K562 (cell line): Measurements from ENCODE around the gene TRIM26. TPM values are rescaled to one million over a fixed set of nuclear protein-coding genes. Genes with fewer than 3 reads are reported as not detected.

Experiments
- ATAC-seq: fragments of 200-7000 bp; cut with Tn5 transposase; 3 replicates; pipeline ENCODE4 v1.9.1; 2020; ENCODE audit warnings: moderate library complexity
- BruUV-seq: library from RNA; stranded (reverse); fragments of 400-500 nt; replicated peaks from 2 replicates; lab custom pipeline; 2021; lab: Mats Ljungman, UMichigan
- CTCF ChIA-PET: fragments of 300-600 bp; formaldehyde crosslinking; extraction: SDS; loops from one replicate; lab custom pipeline; 2021; ENCODE audit warnings: low intra/inter-chr PET ratio; lab: Yijun Ruan, JAX
- POLR2A ChIA-PET: fragments of 300-600, 350-650 bp; sonication (Branson Sonifier 250); formaldehyde crosslinking; extraction: SDS; loops from one replicate; lab custom pipeline; 2021; ENCODE audit warnings: antibody characterized with exemption, inconsistent platforms; lab: Yijun Ruan, JAX
- DNase-seq, 4 experiments: peaks; one replicate each; pipeline versions ENCODE4 v3.0.0 to v3.0.0-alpha.2; 2011 to 2018; ENCODE audit warnings: low spot score in 3 of 4, mixed read lengths in 3 of 4; ENCODE audit errors: extremely low read depth in 1 of 4
- FAIRE-seq: peaks from 2 replicates; lab custom pipeline; 2011; peaks lifted over from hg19 to GRCh38; lab: Jason Lieb, UNC
- H2AFZ ChIP-seq: 2 replicates; pipeline ENCODE4 v1.6.0; 2011; ENCODE audit warnings: low read depth, low read length, control low read depth, inconsistent platforms
- H3K27ac ChIP-seq: fragments of 200-600 bp; 3 replicates; pipeline ENCODE4 v1.8.0; 2011; ENCODE audit warnings: low read depth, mild to moderate bottlenecking, control low read depth, inconsistent platforms, low read length, moderate library complexity, mixed read lengths; ENCODE audit errors: extremely low read depth
- H3K27me3 ChIP-seq, 2 experiments: fragments of 300-600 bp in 1 of 2; 2 replicates in 1 of 2; 3 replicates in 1 of 2; pipeline versions ENCODE4 v1.6.0 to v1.8.0; 2011; ENCODE audit warnings: inconsistent platforms in 2 of 2, low read length in 2 of 2, mild to moderate bottlenecking in 1 of 2, mixed read lengths in 1 of 2, moderate library complexity in 1 of 2; ENCODE audit not compliant: control insufficient read depth in 2 of 2, insufficient read depth in 2 of 2
- H3K36me3 ChIP-seq: fragments of 300-600 bp; 3 replicates; pipeline ENCODE4 v1.8.0; 2011; ENCODE audit warnings: mild to moderate bottlenecking, low read length, inconsistent platforms; ENCODE audit not compliant: control insufficient read depth, insufficient read depth
- H3K4me1 ChIP-seq, 2 experiments: fragments of 200-600 bp in 1 of 2; replicated peaks in 1 of 2; 2 replicates in 1 of 2; 3 replicates in 1 of 2; pipeline versions ENCODE4 v1.5.1 to v1.8.0; 2011; ENCODE audit warnings: inconsistent platforms in 2 of 2, low read length in 2 of 2, mild to moderate bottlenecking in 1 of 2, mixed read lengths in 1 of 2, moderate library complexity in 1 of 2; ENCODE audit not compliant: control insufficient read depth in 2 of 2, insufficient read depth in 2 of 2
- H3K4me2 ChIP-seq: 2 replicates; pipeline ENCODE4 v1.6.1; 2011; ENCODE audit warnings: low read length, control low read depth, inconsistent platforms, mixed read lengths; ENCODE audit not compliant: insufficient read depth
- H3K4me3 ChIP-seq: fragments of 200-600 bp; sonication (generic), shearing (Covaris generic); 2 replicates; pipeline ENCODE4 v1.5.1; 2016; ENCODE audit warnings: control low read depth, inconsistent platforms
- H3K79me2 ChIP-seq: fragments of 200-600 bp; 3 replicates; pipeline ENCODE4 v1.8.0; 2011; ENCODE audit warnings: low read length, inconsistent platforms; ENCODE audit not compliant: control insufficient read depth, insufficient read depth
- H3K9ac ChIP-seq, 2 experiments: 2 replicates each; pipeline versions ENCODE4 v1.6.0 to v1.6.1; 2011; ENCODE audit warnings: low read depth in 2 of 2, low read length in 2 of 2, control low read depth in 1 of 2, inconsistent platforms in 1 of 2, mild to moderate bottlenecking in 1 of 2, mixed read lengths in 1 of 2; ENCODE audit not compliant: insufficient read depth in 1 of 2
- H3K9me1 ChIP-seq: one replicate; pipeline ENCODE4 v1.6.0; 2011; ENCODE audit warnings: inconsistent platforms, mild to moderate bottlenecking, low read length, moderate library complexity; ENCODE audit not compliant: control insufficient read depth, insufficient read depth
- H3K9me3 ChIP-seq: replicated peaks from 2 replicates; pipeline ENCODE4 v1.5.1; 2011; ENCODE audit warnings: low read depth, low read length, inconsistent platforms; ENCODE audit not compliant: control insufficient read depth, insufficient read depth
- H4K20me1 ChIP-seq: replicated peaks from 2 replicates; pipeline ENCODE4 v1.6.1; 2011; ENCODE audit warnings: low read length, inconsistent platforms, mixed read lengths; ENCODE audit not compliant: control insufficient read depth, insufficient read depth
- CEBPZ ChIP-seq: fragments of 150-350 bp; IDR thresholded peaks from 2 replicates; pipeline ENCODE4 v1.6.1; 2014; ENCODE audit warnings: low read depth, mild to moderate bottlenecking, low read length, borderline replicate concordance
- MEIS2 ChIP-seq: fragments of 450-650 bp; IDR thresholded peaks from 2 replicates; pipeline ENCODE4 v1.6.1; 2014; ENCODE audit warnings: mild to moderate bottlenecking; ENCODE audit not compliant: partially characterized antibody
- TOE1 ChIP-seq, 2 experiments: fragments of 450-650 bp in 1 of 2; sonication (generic) in 1 of 2; formaldehyde crosslinking in 1 of 2; IDR thresholded peaks; 2 replicates each; pipeline versions ENCODE4 v1.7.1 to v1.8.0; 2016 to 2022; ENCODE audit warnings: borderline replicate concordance in 2 of 2, mild to moderate bottlenecking in 2 of 2, antibody characterized with exemption in 1 of 2, inconsistent platforms in 1 of 2, low read depth in 1 of 2, missing genetic modification reagents in 1 of 2, moderate library complexity in 1 of 2
- YY1 ChIP-seq, 3 experiments: IDR thresholded peaks; 2 replicates each; pipeline ENCODE4 v1.6.1; 2011; ENCODE audit warnings: low read length in 2 of 3, mild to moderate bottlenecking in 2 of 3, moderate library complexity in 2 of 3, borderline replicate concordance in 1 of 3, control low read depth in 1 of 3, low read depth in 1 of 3; ENCODE audit not compliant: insufficient read depth in 3 of 3, insufficient replicate concordance in 2 of 3, control insufficient read depth in 1 of 3, insufficient read length in 1 of 3; ENCODE audit errors: extremely low read depth in 1 of 3
- WGBS: fragments of 100-300 bp; shearing (Covaris generic); methylation state at CpG from one replicate; pipeline ENCODE4 v1.1.6; 2016; ENCODE audit warnings: low coverage, mixed read lengths; ENCODE audit not compliant: insufficient coverage; ENCODE audit errors: missing lambda C conversion rate; 5-methylcytosine and 5-hydroxymethylcytosine counted together
- in situ Hi-C: fragments of 300-500 bp; cut with MboI; formaldehyde crosslinking; loops from 4 replicates; pipeline ENCODE4 v1.15.0; 2018; ENCODE audit warnings: inconsistent platforms, mixed read lengths
- intact Hi-C: fragments of 100-400 bp; cut with micrococcal nuclease; formaldehyde crosslinking; loops from 2 replicates; pipeline ENCODE4 v1.14.2; 2022
- polyA plus RNA-seq, 8 experiments: library from polyadenylated mRNA; depleted of rRNA in 4 of 8; stranded (reverse) in 5 of 8; unstranded in 3 of 8; fragments of >200 nt; fragmentation: Nextera tagmentation in 2 of 8; fragmentation: Illumina TruSeq in 1 of 8; extraction: Ambion mirVana in 2 of 8; extraction: Trizol in 1 of 8; gene quantifications; 2 replicates each; pipeline versions ENCODE4 v1.2.1 to v1.2.3, GENCODE V29; 2011 to 2014; ENCODE audit warnings: inconsistent platforms in 1 of 8, missing spikeins in 1 of 8
- total RNA-seq, 7 experiments: library from RNA; depleted of rRNA in 6 of 7; stranded (reverse); fragments of >200 nt in 6 of 7; fragmentation: Illumina TruSeq in 2 of 7; extraction: Trizol in 2 of 7; gene quantifications; 2 replicates each; pipeline versions ENCODE4 v1.2.1 to v1.2.3, GENCODE V29; 2011 to 2021; ENCODE audit warnings: low replicate concordance in 1 of 7

Gene TRIM26
- total and polyA plus RNA-seq, 9 of the 15 experiments (the other 6 are each of a cell fraction or from before 2014, with no cell fraction given), result 0.80 to 5.0 (median 2.8) TPM

DNA sequence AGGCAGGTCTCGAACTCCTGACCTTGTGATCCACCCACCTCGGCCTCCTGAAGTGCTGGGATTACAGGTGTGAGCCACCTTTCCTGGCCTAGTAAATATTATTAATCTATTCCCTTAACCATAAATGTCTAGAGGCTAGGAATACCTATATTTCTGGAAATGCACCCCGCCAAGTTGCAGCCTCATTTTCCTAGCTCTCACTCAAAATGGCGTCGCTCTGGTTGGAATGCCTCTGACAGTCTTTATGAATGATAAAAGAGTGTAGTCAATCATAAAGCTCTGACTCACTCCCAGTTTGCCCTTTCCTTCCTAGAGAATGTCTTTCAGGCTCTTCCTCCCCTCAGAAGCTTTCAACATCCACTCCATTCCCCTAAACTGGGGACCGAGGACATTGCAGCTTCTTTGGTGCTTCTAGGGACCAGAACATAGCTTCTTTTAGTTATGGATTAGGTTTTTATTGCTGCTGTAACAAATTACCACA lies 14.1 kb upstream of the TRIM26 start:
- no peaks in the 10 kb centered on the region for H3K9me3 ChIP-seq
- TF ChIP-seq YY1 (IDR thresholded peaks at IDR 0.05; ENCODE audit: borderline replicate concordance in 1 of 3, control insufficient read depth in 1 of 3, extremely low read depth in 1 of 3, insufficient read depth in 3 of 3, insufficient read length in 1 of 3, insufficient replicate concordance in 2 of 3, low read depth in 1 of 3, low read length in 2 of 3) (peak in 1 of 3 experiments; percentile 69), CEBPZ (no peak), MEIS2 (peak; percentile 11), TOE1 (IDR thresholded peaks at IDR 0.05; ENCODE audit: borderline replicate concordance) (no peak), TOE1 (CRISPR knock-in tag; IDR thresholded peaks at IDR 0.05; ENCODE audit: borderline replicate concordance, low read depth) (no peak)
- TF ChIP-seq, all 486 proteins: peak for 2
- intact Hi-C loops, result no loop called here
- no peaks in the 10 kb centered on the region for H3K4me1 ChIP-seq
- BruUV-seq, result no TSS peak
- ATAC-seq, result no peak
- H3K27ac ChIP-seq, result no peak overlapping the region
- H3K79me2 ChIP-seq, result no peaks in the 10 kb centered on the region
- H3K9me1 ChIP-seq, result no peaks in the 10 kb centered on the region
- WGBS, result 6% methylated on average over 6 of the region's 6 CpGs
- FAIRE-seq, result no peak
- H3K4me3 ChIP-seq, result no peak overlapping the region
- no peaks in the 10 kb centered on the region for H4K20me1 ChIP-seq
- POLR2A ChIA-PET, result interaction anchor here (1.0 kb wide), 1 partner anchor 8 kb away, joined by 5 read pairs; no protein-coding TSS in a partner anchor
- CTCF ChIA-PET, result no interaction called here
- H3K9ac ChIP-seq, result no peak overlapping the region
- in situ Hi-C loops, result no loop called here
- H3K36me3 ChIP-seq, result no peaks in the 10 kb centered on the region
- H2AFZ ChIP-seq, result peak overlapping the region; percentile 70
- H3K27me3 ChIP-seq, result no peaks in the 10 kb centered on the region
- peak overlapping the region; percentile 32; the same call in 1 of the 2 replicates for H3K4me2 ChIP-seq
- DNase-seq, result no peak
